Inflammatory macrophage (primary cell): ENCODE data around the gene RPAIN.
A peak's percentile ranks its signal among the peaks of the same experiment; 100 is the strongest.

Experiments used
- DNase-seq, 2 donors: peaks; one replicate each; pipeline ENCODE4 v3.0.0-alpha.2; 2020 to 2022
- total RNA-seq, 18 experiments: gene quantifications; one replicate each; lab custom pipeline; 2026; ENCODE audit warnings: mixed read lengths in 6 of 18, inconsistent platforms in 2 of 18; lab: John Stamatoyannopoulos, UW

RPAIN gene
- total RNA-seq = 6.8 to 28.2 (median 19.3) reads per million in 18 experiments

GRCh38 chr17:5419959-5420653 lies at the start of gene RPAIN:
TSS of gene RPAIN (plus strand) at chr17:5420182. CDS start at chr17:5420211, 29 bp downstream.
- DNase-seq = peak; percentile 80 to 89

GRCh38 chr17:5370411-5370810 lies 49.6 kb upstream of the RPAIN start:
- no peak for DNase-seq

GRCh38 chr17:5373112-5373511 lies 46.9 kb upstream of the RPAIN start:
- DNase-seq = no peak

- peak; percentile 14 to 29 for DNase-seq
Observed at GRCh38 chr17:5378566-5379207, 41.3 kb upstream of the RPAIN start.

- no peak for DNase-seq
Observed at GRCh38 chr17:5379351-5380107, 40.5 kb upstream of the RPAIN start.

- DNase-seq = no peak
Observed at GRCh38 chr17:5380491-5381135, 39.4 kb upstream of the RPAIN start.

GRCh38 chr17:5381542-5381941 lies 38.4 kb upstream of the RPAIN start:
- no peak for DNase-seq

- DNase-seq = no peak
Observed at GRCh38 chr17:5391678-5392077, 28.3 kb upstream of the RPAIN start.

- no peak for DNase-seq
Observed at GRCh38 chr17:5396612-5397011, 23.4 kb upstream of the RPAIN start.

GRCh38 chr17:5399767-5400166 lies 20.2 kb upstream of the RPAIN start:
- DNase-seq = no peak

- no peak for DNase-seq
Observed at GRCh38 chr17:5405400-5405799, 14.6 kb upstream of the RPAIN start.

GRCh38 chr17:5408186-5408585 lies 11.8 kb upstream of the RPAIN start:
- DNase-seq = no peak

GRCh38 chr17:5410594-5411272 lies 9.2 kb upstream of the RPAIN start:
- DNase-seq = no peak

- peak; percentile 25 to 45 for DNase-seq
Observed at GRCh38 chr17:5413682-5414081, 6.3 kb upstream of the RPAIN start.

GRCh38 chr17:5416901-5417300 lies 3.1 kb upstream of the RPAIN start:
- DNase-seq = no peak

- DNase-seq = peak; percentile 32 to 46
Observed at GRCh38 chr17:5418858-5419355, 1.1 kb upstream of the RPAIN start.

GRCh38 chr17:5419356-5419958 lies 525 bp upstream of the RPAIN start, which contains the start of gene NUP88:
TSS of gene NUP88 (minus strand) at chr17:5419662. CDS start at chr17:5419650, 12 bp downstream.
- DNase-seq = peak; percentile 93 to 97

- no peak for DNase-seq
Observed at GRCh38 chr17:5422505-5422904, 2.5 kb downstream of the RPAIN start.

- no peak for DNase-seq
Observed at GRCh38 chr17:5424909-5425308, 4.9 kb downstream of the RPAIN start.

- no peak for DNase-seq
Observed at GRCh38 chr17:5425826-5426225, 5.8 kb downstream of the RPAIN start.

- no peak for DNase-seq
Observed at GRCh38 chr17:5429191-5429887, 9.4 kb downstream of the RPAIN start.
